Left cardiac atrium (tissue), 4 donors: Measurements from ENCODE around the gene STUM. TPM values are rescaled to one million over a fixed set of nuclear protein-coding genes. Genes with fewer than 3 reads are reported as not detected.
A peak's percentile ranks its signal among the peaks of the same experiment; 100 is the strongest.

Source experiments
- ATAC-seq, 2 donors: fragments of 200-7000 bp; cut with Tn5 transposase; one replicate each; pipeline ENCODE4 v1.9.1; 2020; ENCODE audit warnings: mild to moderate bottlenecking in 2 of 2, moderate library complexity in 2 of 2
- DNase-seq: peaks from one replicate; pipeline ENCODE4 v3.0.0-alpha.2; 2020
- intact Hi-C, 2 donors: fragments of 100-400 bp; cut with DNase I; formaldehyde crosslinking; loops; one replicate each; pipeline versions ENCODE4 v1.14.1 to v1.15.1; 2022 to 2023
- total RNA-seq, 2 donors: library from RNA; stranded (reverse); fragmentation: NEBNext Ultra II Directional; extraction: Animal tissue kit (Norgen Biotek cat#: 25700); gene quantifications; one replicate each; pipeline ENCODE4 v1.2.1, GENCODE V29; 2021
- donor health status: DM: no; HTN: yes; CAD: no.
- donor health status: DM: no; HTN: yes; CAD: no; lungs with severe emphysema.
- donor health status: DM: yes; HTN: yes; CAD: no.
- donor health status: Dilated cardiomyopathy.

The STUM gene
- total RNA-seq, 2 donors from 2014 or later = 0.42 to 1.5 TPM

DNA sequence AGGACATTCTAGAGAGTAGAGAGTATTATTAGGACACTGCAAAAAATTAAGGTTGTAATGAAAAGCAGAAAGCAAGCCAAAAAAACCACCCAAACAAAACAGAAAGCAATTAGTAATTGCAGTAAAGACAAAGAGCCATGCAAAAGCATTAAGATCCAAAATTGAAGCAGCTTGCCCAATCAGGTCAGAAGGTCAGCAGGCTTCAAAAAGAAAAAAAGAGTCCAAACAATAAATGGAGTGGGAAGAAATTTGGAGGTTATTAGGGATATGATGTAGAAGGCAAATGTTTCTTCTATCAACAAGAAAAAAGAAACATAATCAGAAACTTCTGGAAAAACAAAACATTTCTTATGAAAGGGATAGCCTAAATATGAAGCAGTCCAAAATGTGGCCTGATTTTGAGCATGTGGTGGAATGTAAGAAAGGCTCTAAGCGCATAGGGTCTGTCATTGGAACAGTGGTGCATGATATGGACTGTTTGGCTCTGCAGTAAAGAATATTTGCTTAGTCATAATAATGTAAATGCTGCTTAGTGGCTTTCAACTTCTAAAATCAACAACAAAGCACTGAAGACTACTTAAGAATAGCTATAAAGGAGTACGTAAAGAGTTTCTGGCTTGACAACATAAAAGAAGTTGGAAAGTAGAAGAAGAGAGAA, 4.8 kb downstream of the STUM start:
- no peak for ATAC-seq
- intact Hi-C loops = no loop called here
- DNase-seq = no peak

DNA sequence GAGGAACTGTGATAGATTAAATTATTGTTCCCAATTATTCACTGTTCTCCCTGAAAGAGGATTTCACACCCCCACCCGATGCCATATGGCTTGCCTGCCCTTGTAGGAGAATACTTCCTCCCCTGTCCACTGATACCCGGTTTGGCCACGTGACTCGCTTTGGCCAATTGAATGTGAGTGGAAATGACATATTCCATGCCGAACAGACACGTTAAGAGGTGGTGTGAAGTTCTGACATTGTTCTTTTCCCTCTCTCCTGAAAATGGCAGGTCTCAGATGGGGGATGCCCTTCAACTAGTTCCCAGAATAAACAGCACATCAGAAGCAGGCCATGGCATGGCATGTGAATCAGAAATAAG, 5.3 kb downstream of the STUM start:
- intact Hi-C loops = no loop called here
- ATAC-seq (no peak), DNase-seq (no peak)

DNA sequence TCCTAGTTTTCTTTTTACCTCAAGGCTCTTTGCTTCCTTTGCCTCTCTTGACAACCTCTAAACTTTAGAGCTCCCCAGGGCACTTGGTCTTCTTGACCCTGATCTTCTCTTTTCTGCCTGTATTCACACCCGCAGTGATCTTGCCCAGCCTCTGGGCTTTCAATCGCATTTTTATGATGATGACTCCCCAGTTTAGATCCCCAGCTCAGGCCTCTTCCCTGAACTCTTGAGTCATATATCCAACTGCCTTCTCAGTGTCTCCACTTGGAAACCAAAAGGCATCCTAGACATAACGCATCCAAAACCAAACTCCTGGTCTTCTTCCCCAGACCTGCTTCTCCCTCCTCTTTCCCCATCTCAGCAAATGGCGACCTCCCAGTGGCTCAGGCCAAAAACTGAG, 6.5 kb downstream of the STUM start:
- intact Hi-C loops = no loop called here
- ATAC-seq (no peak), DNase-seq (no peak)

- no peak for DNase-seq
- ATAC-seq = no peak
- intact Hi-C loops = no loop called here
Observed at GRCh38 chr1:226557424-226557823, 8.9 kb downstream of the STUM start.

GRCh38 chr1:226558036-226558650, 9.6 kb downstream of the STUM start:
- ATAC-seq = peak in 1 of 2 donors; percentile 60
- intact Hi-C loops = no loop called here

GRCh38 chr1:226560243-226560642, 11.7 kb downstream of the STUM start:
- no peak for DNase-seq
- intact Hi-C loops = no loop called here
- no peak for ATAC-seq

More at GRCh38 chr1:226558036-226558650, 9.6 kb downstream of the STUM start:
- no peak for DNase-seq

- ATAC-seq = no peak
- intact Hi-C loops = no loop called here
- no peak for DNase-seq
Observed at GRCh38 chr1:226562989-226563388, 14.4 kb downstream of the STUM start.

DNA sequence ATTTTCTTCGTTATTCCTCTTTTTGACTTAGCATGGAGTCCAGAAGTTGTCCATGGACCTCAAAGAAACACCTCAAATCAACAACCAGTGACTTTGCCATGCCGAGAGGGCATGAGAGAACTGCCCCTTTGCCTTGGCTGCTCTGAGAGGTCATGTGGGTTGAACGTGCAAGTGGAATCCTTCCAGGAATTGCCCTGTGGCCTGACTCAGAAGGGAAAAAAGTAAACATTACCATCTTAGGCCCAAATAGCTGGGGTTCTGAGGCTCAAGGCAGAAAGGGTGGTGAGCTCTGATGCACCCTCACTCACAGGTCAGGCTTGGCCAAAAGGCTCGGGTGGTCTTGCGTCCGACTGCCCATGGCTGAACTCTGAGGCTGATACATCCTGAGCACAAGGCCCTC, 15.1 kb downstream of the STUM start:
- intact Hi-C loops = no loop called here
- no peak for DNase-seq

GRCh38 chr1:226565476-226565875, 16.9 kb downstream of the STUM start:
- intact Hi-C loops = no loop called here
- ATAC-seq = no peak

More for the DNA sequence above, 15.1 kb downstream of the STUM start:
- ATAC-seq = no peak

DNA sequence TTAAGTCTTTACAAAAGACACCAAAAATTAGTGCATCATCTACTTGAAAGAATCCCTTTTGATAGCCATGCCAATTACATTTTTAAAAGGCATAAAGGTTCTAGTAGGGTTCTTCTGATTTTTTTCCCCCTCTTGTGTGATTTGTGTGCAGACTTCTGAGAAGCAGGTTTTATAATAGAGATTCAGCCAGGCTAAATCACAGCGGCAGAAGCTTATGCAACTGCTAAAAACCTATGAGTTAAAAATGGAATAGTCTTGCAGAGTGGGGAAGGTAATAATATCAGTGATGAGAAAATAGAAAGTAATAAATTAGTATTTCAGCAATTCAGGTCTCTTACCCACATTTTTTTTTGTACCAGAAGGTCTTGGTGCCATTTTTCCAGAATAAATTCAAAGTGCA, 17.7 kb downstream of the STUM start:
- DNase-seq = no peak
- intact Hi-C loops = no loop called here
- ATAC-seq = no peak

More at GRCh38 chr1:226565476-226565875, 16.9 kb downstream of the STUM start:
- no peak for DNase-seq

- intact Hi-C loops = no loop called here
- ATAC-seq (no peak), DNase-seq (no peak)
Observed at GRCh38 chr1:226566760-226567159, 18.2 kb downstream of the STUM start.

DNA sequence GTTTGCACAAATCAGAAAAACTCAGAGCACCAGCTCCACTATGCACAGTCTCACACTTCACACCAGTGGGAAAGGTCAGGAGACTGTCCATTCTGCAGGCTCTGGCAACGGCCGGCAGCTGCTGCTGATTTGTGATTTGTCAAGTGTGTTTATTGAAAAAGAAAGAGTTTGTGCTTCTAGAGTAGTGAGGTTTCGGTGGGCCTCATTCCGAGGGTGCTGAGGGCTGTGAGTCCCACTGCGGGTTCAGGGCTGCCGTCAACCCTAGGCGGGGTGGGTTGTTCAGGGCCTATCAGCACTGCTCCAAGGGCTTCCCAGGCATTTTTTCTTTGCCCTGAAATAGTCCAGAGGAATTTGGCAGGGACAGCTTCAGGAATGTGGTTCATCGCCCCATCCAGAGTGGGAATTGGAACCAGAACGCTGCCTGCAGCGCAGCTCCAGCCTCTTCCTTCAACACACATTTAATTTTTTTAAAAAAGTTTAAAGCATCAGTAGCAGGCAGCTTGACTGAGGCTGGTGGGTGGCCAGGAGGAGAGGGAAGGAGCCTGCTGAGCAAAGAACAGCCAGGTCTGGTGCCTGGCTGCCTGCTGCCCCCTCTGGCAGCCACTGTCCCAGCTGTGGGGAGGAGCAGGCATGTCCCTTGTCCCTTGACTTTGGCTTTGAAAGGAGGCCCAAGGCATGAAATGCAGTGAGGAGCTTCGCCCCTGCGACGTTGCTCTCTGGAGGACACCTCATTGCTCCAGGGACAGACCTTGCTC, 19.7 kb downstream of the STUM start:
- intact Hi-C loops = no loop called here
- ATAC-seq = peak; percentile 56 to 90
- no peak for DNase-seq

DNA sequence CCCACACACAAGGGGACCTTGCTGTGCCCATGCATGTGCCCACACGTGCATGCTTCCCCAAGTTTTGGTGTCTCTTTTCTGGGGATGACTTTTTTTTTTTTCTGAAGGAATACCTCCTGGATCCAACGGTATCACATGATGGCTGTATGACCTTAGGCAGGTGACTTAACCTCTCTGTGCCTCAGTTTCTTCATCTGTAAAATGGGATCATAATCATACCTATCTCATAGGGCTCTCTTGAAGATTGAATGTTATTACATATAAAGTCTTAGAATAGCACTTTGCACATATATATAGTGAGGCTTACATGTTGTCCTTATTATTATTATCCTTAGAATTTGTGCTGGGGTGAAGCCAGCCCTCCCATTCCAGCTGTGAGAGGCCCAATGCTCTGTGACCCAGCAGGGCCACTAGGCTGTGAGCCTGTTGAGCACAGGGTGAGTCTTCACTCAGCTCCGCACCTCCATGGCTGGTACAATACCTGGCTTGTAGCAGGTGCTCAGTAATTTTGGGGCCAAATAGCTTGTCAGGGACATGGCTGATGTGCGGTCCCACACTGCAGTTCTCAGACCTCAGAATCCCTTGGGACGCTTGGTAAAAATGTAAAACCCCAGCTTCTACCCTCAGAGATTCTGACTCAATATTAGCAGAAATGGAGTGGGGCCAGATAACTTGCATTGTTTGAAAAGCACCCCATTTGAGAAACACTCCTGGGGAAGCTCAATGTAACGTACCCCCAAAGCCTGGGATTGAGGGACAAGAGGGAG, 20.6 kb downstream of the STUM start:
- no peak for ATAC-seq
- DNase-seq = no peak
- intact Hi-C loops = no loop called here

DNA sequence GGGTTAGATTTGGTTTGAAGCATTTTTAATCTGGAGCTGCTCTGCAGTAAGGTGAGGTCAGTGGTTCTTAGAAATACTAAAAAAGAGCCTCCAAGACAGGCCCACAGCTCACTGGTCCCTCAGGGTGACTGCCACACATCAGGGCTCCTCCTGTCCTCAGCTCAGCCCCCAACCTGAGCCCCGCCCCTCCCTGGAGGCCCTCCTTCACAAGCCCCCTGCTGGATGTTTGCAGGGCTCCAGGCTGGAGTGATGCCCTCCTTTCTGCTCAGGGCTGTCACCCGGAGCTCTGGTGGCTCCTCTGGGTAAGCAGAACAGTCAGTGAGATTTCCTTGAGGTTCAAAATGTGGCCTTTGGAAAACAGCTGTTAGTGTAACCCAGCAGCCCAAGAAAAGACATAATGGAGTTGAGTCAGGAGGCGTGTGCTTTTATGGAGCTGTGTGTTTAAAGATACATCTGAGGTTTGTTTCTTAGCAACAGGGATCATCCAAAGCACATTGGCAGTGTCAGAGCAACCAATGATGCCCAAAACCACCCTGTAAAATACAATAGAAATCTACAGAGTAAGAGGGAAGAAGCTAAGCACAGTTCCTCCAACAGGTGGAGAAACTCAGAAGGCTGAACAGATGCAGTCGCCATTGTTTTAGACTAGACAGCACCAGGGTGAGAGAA, 21.4 kb downstream of the STUM start:
- intact Hi-C loops = no loop called here
- no peak for DNase-seq
- peak in 1 of 2 donors; percentile 15 for ATAC-seq

GRCh38 chr1:226571893-226572292, 23.3 kb downstream of the STUM start:
- no peak for ATAC-seq

DNA sequence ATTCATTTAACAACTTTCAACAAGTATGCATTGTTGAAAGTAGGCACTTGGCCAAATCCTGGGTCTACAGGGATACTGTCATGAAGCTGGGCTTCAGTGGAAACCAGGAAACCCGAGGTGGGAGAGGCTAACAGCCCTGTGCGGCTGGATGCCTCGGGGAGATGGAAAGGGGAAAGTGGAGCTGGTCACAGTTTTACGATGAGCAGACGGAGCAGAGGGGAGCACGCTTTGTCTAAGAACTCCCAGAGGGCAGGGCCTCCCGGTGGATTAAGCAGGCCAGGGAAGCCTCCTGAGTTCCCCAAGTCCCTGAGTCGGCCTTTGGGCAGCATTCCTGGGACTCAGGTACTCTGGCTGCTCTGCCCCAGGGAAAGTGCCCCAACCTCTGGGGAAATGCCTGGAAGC, 23.8 kb downstream of the STUM start:
- intact Hi-C loops = no loop called here
- no peak for ATAC-seq
- no peak for DNase-seq

More at GRCh38 chr1:226571893-226572292, 23.3 kb downstream of the STUM start:
- no peak for DNase-seq
- intact Hi-C loops = no loop called here

DNA sequence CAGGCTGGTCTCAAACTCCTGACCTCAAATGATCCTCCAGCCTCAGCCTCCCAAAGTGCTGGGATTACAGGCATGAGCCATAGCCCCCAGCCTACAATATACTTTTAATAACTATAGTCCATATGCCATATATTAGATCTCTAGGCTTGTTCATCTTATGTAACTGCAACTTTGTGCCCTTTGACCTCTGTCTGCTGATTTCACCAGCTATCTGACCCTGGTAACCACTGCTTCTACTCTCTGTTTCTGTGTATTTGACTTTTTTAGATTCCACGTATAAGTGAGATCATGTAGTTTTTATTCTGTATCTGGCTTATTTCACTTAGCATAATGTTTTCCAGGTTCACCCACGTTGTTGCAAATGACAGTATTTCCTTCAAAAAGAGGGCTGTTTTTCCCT, 25.5 kb downstream of the STUM start:
- intact Hi-C loops = no loop called here
- DNase-seq (no peak), ATAC-seq (no peak)

DNA sequence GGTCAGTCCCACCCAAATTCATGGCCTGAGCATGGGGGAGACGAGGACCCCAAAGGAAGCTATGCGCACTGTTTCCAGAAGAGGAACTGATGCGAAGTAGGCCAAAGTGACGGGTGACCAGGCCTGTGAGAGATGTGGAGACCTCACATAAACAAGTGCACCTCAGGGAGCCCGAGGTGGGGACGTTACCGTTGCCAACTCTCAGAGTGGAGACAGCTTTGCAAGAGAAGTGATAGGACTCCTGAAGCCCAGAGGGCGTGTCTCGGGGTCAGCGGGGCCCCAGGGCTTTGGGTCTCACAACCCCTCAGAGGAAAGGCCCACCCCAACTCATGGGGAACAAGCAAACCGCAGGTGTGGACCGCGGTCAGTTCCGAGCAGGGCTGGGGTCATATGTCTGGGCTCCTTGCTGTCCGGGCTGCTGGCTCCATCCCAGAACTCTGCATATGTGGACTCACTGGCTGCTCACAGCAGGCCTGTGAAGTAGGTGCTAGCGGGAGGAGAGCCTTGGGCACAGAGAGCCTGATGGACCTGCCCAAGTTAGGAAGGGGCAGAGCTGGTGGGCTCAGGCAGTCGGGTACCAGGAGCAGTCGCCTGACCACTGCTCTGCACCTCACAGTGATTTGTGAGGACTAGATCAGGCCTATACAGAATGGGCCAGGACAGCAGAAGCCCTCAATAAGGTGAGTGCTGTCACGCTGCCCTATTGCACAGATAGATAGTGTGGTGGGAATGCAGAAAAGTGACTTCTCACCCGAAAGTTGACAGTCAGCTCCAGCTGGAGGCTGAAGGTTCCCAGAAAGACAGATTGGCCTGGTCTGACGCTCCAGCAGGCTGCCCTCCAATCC, 26.2 kb downstream of the STUM start:
- no peak for ATAC-seq
- no peak for DNase-seq
- intact Hi-C loops = no loop called here

GRCh38 chr1:226575436-226575720, 26.8 kb downstream of the STUM start:
- intact Hi-C loops = no loop called here
- DNase-seq (no peak), ATAC-seq (no peak)
